ENCODE data around the gene SCD.
A peak's percentile ranks its signal among the peaks of the same experiment; 100 is the strongest.

Gene SCD

DNA sequence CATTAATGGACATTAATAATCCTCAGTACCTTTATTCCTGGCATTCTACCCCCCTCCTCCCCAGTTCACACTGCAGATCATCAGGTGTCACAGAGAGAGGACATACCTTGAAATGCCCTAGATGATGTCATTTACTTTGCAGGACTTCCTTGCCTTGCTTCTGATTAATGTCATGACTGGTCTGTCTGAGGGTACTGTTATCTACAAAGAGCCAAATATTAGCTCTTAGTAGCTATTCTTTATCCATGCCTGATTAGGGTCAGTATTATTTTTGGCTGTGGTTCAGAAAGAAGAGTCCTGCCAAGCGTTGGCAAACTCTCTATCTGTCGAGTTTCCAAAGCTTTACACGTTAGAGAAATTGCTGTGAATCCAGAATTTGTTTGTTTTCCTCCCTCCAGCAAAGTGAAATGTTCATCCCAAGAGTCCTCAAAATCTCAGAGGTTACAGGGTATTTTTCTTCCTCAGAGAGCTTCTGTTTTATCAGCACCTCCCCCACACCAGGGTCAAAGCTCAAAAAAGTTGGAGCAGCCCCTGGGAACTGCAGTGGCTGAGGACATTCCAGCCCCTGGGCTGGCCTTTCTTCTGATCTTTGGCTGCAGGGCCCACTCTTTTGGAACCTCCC, 12.6 kb downstream of the SCD start:
- Histone ChIP-seq H3K36me3 (peaks cover 64% of the 10 kb centered on the region), H3K27me3 (ENCODE audit: insufficient read depth, low read depth, severe bottlenecking) (no peaks in the 10 kb centered on the region), H3K27ac (no peak overlapping the region), H3K4me3 (ENCODE audit: low read depth, low read length) (no peak overlapping the region), H3K9me3 (ENCODE audit: severe bottlenecking) (no peaks in the 10 kb centered on the region)
- TF ChIP-seq, protein P1, sequence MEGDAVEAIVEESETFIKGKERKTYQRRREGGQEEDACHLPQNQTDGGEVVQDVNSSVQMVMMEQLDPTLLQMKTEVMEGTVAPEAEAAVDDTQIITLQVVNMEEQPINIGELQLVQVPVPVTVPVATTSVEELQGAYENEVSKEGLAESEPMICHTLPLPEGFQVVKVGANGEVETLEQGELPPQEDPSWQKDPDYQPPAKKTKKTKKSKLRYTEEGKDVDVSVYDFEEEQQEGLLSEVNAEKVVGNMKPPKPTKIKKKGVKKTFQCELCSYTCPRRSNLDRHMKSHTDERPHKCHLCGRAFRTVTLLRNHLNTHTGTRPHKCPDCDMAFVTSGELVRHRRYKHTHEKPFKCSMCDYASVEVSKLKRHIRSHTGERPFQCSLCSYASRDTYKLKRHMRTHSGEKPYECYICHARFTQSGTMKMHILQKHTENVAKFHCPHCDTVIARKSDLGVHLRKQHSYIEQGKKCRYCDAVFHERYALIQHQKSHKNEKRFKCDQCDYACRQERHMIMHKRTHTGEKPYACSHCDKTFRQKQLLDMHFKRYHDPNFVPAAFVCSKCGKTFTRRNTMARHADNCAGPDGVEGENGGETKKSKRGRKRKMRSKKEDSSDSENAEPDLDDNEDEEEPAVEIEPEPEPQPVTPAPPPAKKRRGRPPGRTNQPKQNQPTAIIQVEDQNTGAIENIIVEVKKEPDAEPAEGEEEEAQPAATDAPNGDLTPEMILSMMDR (IDR thresholded peaks at IDR 0.05; ENCODE audit: low read depth, low read length), result no peak
- DNase-seq, result no peak

DNA sequence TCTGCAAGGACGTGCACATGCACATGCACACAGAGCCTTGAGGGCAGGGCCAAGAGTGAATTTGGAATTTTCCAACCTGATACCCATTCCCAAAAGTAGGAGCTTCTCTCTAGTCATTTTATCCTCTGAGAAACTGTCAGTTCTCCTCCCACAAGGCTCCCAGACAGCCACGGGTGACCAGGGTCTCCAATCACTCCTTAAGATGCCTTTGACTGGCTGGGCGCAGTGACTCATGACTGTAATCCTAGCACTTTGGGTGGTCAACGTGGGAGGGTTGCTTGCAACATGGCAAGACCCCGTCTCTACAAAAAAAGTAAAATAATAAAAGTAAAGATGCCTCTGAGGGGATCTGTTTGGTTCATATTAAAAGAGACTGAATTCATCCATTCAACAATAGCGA, 13.2 kb downstream of the SCD start:
- Histone ChIP-seq H3K27me3 (ENCODE audit: insufficient read depth, low read depth, severe bottlenecking) (no peaks in the 10 kb centered on the region), H3K27ac (no peak overlapping the region), H3K36me3 (peaks cover 58% of the 10 kb centered on the region), H3K9me3 (ENCODE audit: severe bottlenecking) (no peaks in the 10 kb centered on the region), H3K4me3 (ENCODE audit: low read depth, low read length) (no peak overlapping the region)
- TF ChIP-seq, protein P1 (IDR thresholded peaks at IDR 0.05; ENCODE audit: low read depth, low read length), result no peak
- DNase-seq, result no peak

- no peak for DNase-seq
- Histone ChIP-seq H3K27ac (no peak overlapping the region), H3K27me3 (ENCODE audit: insufficient read depth, low read depth, severe bottlenecking) (no peaks in the 10 kb centered on the region), H3K4me3 (ENCODE audit: low read depth, low read length) (no peak overlapping the region), H3K9me3 (ENCODE audit: severe bottlenecking) (no peaks in the 10 kb centered on the region), H3K36me3 (peaks cover 32% of the 10 kb centered on the region)
- TF ChIP-seq, protein P1 (IDR thresholded peaks at IDR 0.05; ENCODE audit: low read depth, low read length), result no peak
Measured at GRCh38 chr10:100362570-100363496, 15.8 kb downstream of the SCD start.

DNA sequence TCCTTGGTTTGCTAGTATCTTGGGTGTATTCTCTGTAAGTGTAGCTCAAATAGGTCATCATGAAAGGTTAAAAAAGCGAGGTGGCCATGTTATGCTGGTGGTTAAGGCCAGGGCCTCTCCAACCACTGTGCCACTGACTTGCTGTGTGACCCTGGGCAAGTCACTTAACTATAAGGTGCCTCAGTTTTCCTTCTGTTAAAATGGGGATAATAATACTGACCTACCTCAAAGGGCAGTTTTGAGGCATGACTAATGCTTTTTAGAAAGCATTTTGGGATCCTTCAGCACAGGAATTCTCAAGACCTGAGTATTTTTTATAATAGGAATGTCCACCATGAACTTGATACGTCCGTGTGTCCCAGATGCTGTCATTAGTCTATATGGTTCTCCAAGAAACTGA, 17.1 kb downstream of the SCD start:
- Histone ChIP-seq H3K27ac (no peak overlapping the region), H3K9me3 (ENCODE audit: severe bottlenecking) (no peaks in the 10 kb centered on the region), H3K4me3 (ENCODE audit: low read depth, low read length) (no peak overlapping the region), H3K36me3 (peaks cover 22% of the 10 kb centered on the region), H3K27me3 (ENCODE audit: insufficient read depth, low read depth, severe bottlenecking) (no peaks in the 10 kb centered on the region)
- DNase-seq, result no peak
- TF ChIP-seq, protein P1 (IDR thresholded peaks at IDR 0.05; ENCODE audit: low read depth, low read length), result no peak

DNA sequence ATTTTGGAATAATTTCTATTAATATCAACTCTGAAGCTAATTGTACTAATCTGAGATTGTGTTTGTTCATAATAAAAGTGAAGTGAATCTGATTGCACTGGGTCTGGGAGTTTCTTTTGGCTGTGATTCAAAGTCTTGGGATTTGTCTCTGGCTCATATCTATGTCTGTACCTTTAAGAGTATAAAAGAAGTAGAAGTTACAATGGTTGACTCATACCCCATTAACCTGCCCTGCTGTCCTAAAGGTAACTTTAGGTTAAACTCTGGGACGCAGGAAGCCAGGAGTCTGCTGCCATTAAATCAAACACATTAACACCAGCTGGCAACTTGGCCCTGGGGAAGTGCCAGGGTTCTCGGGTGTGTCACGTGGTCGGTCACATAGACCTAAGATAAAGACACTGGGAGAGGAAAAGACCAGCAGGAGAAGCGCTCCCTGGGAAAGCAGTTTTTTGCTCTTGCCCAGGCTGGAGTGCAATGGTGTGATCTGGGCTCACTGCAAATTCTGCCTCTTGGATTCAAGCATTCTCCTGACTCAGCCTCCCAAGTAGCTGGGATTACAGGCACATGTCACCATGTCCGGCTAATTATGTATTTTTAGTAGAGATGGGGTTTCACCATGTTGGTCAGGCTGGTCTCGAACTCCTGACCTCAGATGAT, 17.8 kb downstream of the SCD start:
- TF ChIP-seq, protein P1 (IDR thresholded peaks at IDR 0.05; ENCODE audit: low read depth, low read length), result no peak
- H3K36me3 ChIP-seq, result peaks cover 15% of the 10 kb centered on the region
- no peak overlapping the region for H3K27ac ChIP-seq
- no peaks in the 10 kb centered on the region for H3K9me3 ChIP-seq (ENCODE audit: severe bottlenecking)
- H3K27me3 ChIP-seq (ENCODE audit: insufficient read depth, low read depth, severe bottlenecking), result no peaks in the 10 kb centered on the region
- peak; percentile 79 for DNase-seq
- H3K4me3 ChIP-seq (ENCODE audit: low read depth, low read length), result no peak overlapping the region

Measured in WERI-Rb-1 (cell line).